HG03159 (cell line): ENCODE measurements around the gene CIDEB.

Experiments used
- ATAC-seq: cut with Tn5 transposase; IDR thresholded peaks from one replicate; pipeline ENCODE4 v1.9.1; 2021; ENCODE audit warnings: mild to moderate bottlenecking, moderate library complexity; ENCODE audit not compliant: unreplicated experiment

The CIDEB gene

GRCh38 chr14:24270537-24271133 is 37.1 kb downstream of the CIDEB start:
- ATAC-seq: no peak

GRCh38 chr14:24269910-24270536 is 37.8 kb downstream of the CIDEB start:
- no peak for ATAC-seq

- ATAC-seq: no peak
Measured at GRCh38 chr14:24269368-24269767, 38.4 kb downstream of the CIDEB start.

GRCh38 chr14:24268225-24268624 is 39.6 kb downstream of the CIDEB start:
- no peak for ATAC-seq

GRCh38 chr14:24267516-24267915 is 40.3 kb downstream of the CIDEB start:
- ATAC-seq: no peak

GRCh38 chr14:24266344-24267244 is 41.2 kb downstream of the CIDEB start:
- no peak for ATAC-seq

- no peak for ATAC-seq
Measured at GRCh38 chr14:24264298-24264697, 43.5 kb downstream of the CIDEB start.

GRCh38 chr14:24263848-24264247 is 43.9 kb downstream of the CIDEB start:
- ATAC-seq: no peak

- no peak for ATAC-seq
Measured at GRCh38 chr14:24262821-24263733, 44.7 kb downstream of the CIDEB start, which contains the start of gene TGM1. TSS of gene TGM1 (minus strand) at chr14:24263177. CDS start at chr14:24262352, 825 bp downstream.

GRCh38 chr14:24261969-24262327 is 45.8 kb downstream of the CIDEB start:
- ATAC-seq: no peak

- no peak for ATAC-seq
Measured at GRCh38 chr14:24261256-24261968, 46.4 kb downstream of the CIDEB start.

- no peak for ATAC-seq
Measured at GRCh38 chr14:24260780-24261157, 47.0 kb downstream of the CIDEB start.

GRCh38 chr14:24260026-24260779 is 47.6 kb downstream of the CIDEB start:
- ATAC-seq: no peak

- ATAC-seq: no peak
Measured at GRCh38 chr14:24259282-24260025, 48.3 kb downstream of the CIDEB start.

- no peak for ATAC-seq
Measured at GRCh38 chr14:24258548-24259265, 49.1 kb downstream of the CIDEB start.

- ATAC-seq: no peak
Measured at GRCh38 chr14:24258119-24258518, 49.7 kb downstream of the CIDEB start.

GRCh38 chr14:24256960-24257359 is 50.8 kb downstream of the CIDEB start:
- no peak for ATAC-seq
